ENCODE results near the gene FUCA2.

GRCh38 chr6:143471822-143472221 is 39.7 kb downstream of the FUCA2 start:
- TF ChIP-seq CTCF (conservative IDR thresholded peaks at IDR 0.05; ENCODE audit: low read depth, low read length) (no peak), EZH2 (IDR thresholded peaks at IDR 0.05; ENCODE audit: borderline replicate concordance, low read depth, low read length, poor library complexity, severe bottlenecking) (no peak)
